ENCODE measurements around the gene PCGF3.
"Not testable (repeated sequence)": the region's sequence is repeated elsewhere in the genome, so short reads cannot be mapped to it uniquely, and the experiment has no call there.

PCGF3 gene

GRCh38 chr4:771464-771863, 65.8 kb downstream of the PCGF3 start:
- Histone ChIP-seq H3K79me2 (ENCODE audit: control insufficient read depth, insufficient read depth, low read length, unreplicated experiment) (peaks cover 61% of the 10 kb centered on the region), H3K4me3 (ENCODE audit: low read depth, low read length) (no peak overlapping the region), H3K27ac (ENCODE audit: low read depth, low read length) (no peak overlapping the region), H3K4me1 (ENCODE audit: control insufficient read depth, insufficient read depth, low read length, unreplicated experiment) (peaks cover 5% of the 10 kb centered on the region), H3K36me3 (ENCODE audit: insufficient read depth, low read length) (peaks cover 32% of the 10 kb centered on the region), H2AFZ (ENCODE audit: low read length, unreplicated experiment) (no peak overlapping the region), H3K27me3 (ENCODE audit: insufficient read depth, low read length) (no peaks in the 10 kb centered on the region)

GRCh38 chr4:772118-772517, 66.5 kb downstream of the PCGF3 start:
- Histone ChIP-seq H3K27ac (ENCODE audit: low read depth, low read length) (no peak overlapping the region; the same call in 1 of the 2 replicates), H3K4me3 (ENCODE audit: low read depth, low read length) (no peak overlapping the region), H2AFZ (ENCODE audit: low read length, unreplicated experiment) (no peak overlapping the region), H3K36me3 (ENCODE audit: insufficient read depth, low read length) (peaks cover 33% of the 10 kb centered on the region), H3K79me2 (ENCODE audit: control insufficient read depth, insufficient read depth, low read length, unreplicated experiment) (peaks cover 67% of the 10 kb centered on the region), H3K4me1 (ENCODE audit: control insufficient read depth, insufficient read depth, low read length, unreplicated experiment) (peaks cover 5% of the 10 kb centered on the region), H3K27me3 (ENCODE audit: insufficient read depth, low read length) (no peaks in the 10 kb centered on the region)

- Histone ChIP-seq H3K36me3 (ENCODE audit: insufficient read depth, low read length) (peaks cover 40% of the 10 kb centered on the region), H3K27ac (ENCODE audit: low read depth, low read length) (no peak overlapping the region), H2AFZ (ENCODE audit: low read length, unreplicated experiment) (no peak overlapping the region), H3K27me3 (ENCODE audit: insufficient read depth, low read length) (no peaks in the 10 kb centered on the region), H3K4me1 (ENCODE audit: control insufficient read depth, insufficient read depth, low read length, unreplicated experiment) (peaks cover 5% of the 10 kb centered on the region), H3K4me3 (ENCODE audit: low read depth, low read length) (no peak overlapping the region), H3K79me2 (ENCODE audit: control insufficient read depth, insufficient read depth, low read length, unreplicated experiment) (peaks cover 73% of the 10 kb centered on the region)
These were observed 67.1 kb downstream of the PCGF3 start for GRCh38 chr4:772776-773175.

DNA sequence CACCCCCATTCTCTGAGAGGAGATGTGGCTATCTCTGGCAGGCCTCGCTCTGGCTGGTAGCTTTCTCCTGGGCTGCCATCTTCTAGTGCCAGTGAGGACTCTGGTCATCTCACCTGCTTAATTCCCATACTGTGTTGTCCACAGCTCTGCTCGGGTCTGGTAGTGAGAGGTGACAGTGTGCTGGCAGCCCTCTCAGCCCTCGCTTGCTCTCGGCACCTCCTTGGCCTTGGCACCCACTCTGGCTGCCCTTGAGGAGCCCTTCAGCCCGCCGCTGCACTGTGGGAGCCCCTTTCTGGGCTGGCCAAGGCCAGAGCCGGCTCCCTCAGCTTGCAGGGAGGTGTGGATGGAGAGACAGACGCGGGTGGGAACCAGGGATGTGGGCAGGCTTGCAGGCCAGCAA, 67.6 kb downstream of the PCGF3 start:
- Histone ChIP-seq H3K27ac (ENCODE audit: low read depth, low read length) (no peak overlapping the region), H3K36me3 (ENCODE audit: insufficient read depth, low read length) (peaks cover 44% of the 10 kb centered on the region)

GRCh38 chr4:774419-775092, 68.9 kb downstream of the PCGF3 start:
- H3K4me1 ChIP-seq (ENCODE audit: control insufficient read depth, insufficient read depth, low read length, unreplicated experiment); H3K27me3 ChIP-seq (ENCODE audit: insufficient read depth, low read length); H3K27ac ChIP-seq (ENCODE audit: low read depth, low read length); H2AFZ ChIP-seq (ENCODE audit: low read length, unreplicated experiment); H3K4me3 ChIP-seq (ENCODE audit: low read depth, low read length): not testable (repeated sequence)
- Histone ChIP-seq H3K79me2 (ENCODE audit: control insufficient read depth, insufficient read depth, low read length, unreplicated experiment) (peaks cover 82% of the 10 kb centered on the region), H3K36me3 (ENCODE audit: insufficient read depth, low read length) (peaks cover 46% of the 10 kb centered on the region)

More for the DNA sequence above, 67.6 kb downstream of the PCGF3 start:
- peaks cover 5% of the 10 kb centered on the region for H3K4me1 ChIP-seq (ENCODE audit: control insufficient read depth, insufficient read depth, low read length, unreplicated experiment)
- H2AFZ ChIP-seq (ENCODE audit: low read length, unreplicated experiment) = no peak overlapping the region
- peaks cover 77% of the 10 kb centered on the region for H3K79me2 ChIP-seq (ENCODE audit: control insufficient read depth, insufficient read depth, low read length, unreplicated experiment)
- H3K27me3 ChIP-seq (ENCODE audit: insufficient read depth, low read length) = no peaks in the 10 kb centered on the region
- H3K4me3 ChIP-seq (ENCODE audit: low read depth, low read length) = no peak overlapping the region

GRCh38 chr4:775485-775884, 69.9 kb downstream of the PCGF3 start:
- H3K27ac ChIP-seq (ENCODE audit: low read depth, low read length); H3K4me3 ChIP-seq (ENCODE audit: low read depth, low read length); H3K27me3 ChIP-seq (ENCODE audit: insufficient read depth, low read length); H2AFZ ChIP-seq (ENCODE audit: low read length, unreplicated experiment): not testable (repeated sequence)
- Histone ChIP-seq H3K79me2 (ENCODE audit: control insufficient read depth, insufficient read depth, low read length, unreplicated experiment) (peaks cover 83% of the 10 kb centered on the region), H3K4me1 (ENCODE audit: control insufficient read depth, insufficient read depth, low read length, unreplicated experiment) (peaks cover 16% of the 10 kb centered on the region), H3K36me3 (ENCODE audit: insufficient read depth, low read length) (peaks cover 50% of the 10 kb centered on the region)

DNA sequence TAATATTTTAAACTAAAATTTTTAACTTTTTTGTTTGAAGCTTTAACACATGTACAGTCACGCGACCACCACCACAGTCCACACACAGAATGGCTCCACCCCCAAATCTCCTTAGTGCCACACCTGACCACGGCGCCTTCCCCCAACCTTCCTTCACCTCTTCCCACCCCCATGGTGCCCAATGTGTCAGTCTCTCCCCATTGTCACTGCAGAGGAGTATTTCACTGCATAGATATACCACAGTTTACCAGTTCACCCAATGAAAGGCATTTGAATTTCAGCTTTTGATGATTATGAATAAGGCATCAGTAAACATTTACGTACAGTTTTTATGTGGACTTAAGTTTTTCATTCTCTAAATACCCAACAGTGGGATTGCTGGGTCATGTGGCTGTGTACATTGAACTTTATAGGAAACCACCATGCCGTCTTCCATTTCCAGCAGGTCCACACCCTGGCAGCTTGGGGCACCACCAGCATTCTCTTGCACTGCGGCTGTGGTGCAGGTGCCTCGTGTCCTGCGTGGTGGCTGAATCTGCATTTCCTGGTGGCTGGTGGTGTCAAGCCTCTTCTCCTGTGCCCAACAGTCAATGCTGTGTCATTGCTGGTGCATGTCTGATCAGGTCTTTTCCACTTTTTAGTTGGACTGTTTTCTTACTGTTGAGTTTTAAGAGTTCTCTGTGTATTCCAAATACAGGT, 71.3 kb downstream of the PCGF3 start:
- Histone ChIP-seq H3K4me3 (ENCODE audit: low read depth, low read length) (no peak overlapping the region), H3K79me2 (ENCODE audit: control insufficient read depth, insufficient read depth, low read length, unreplicated experiment) (peaks cover 85% of the 10 kb centered on the region), H3K27ac (ENCODE audit: low read depth, low read length) (no peak overlapping the region), H3K4me1 (ENCODE audit: control insufficient read depth, insufficient read depth, low read length, unreplicated experiment) (peaks cover 14% of the 10 kb centered on the region), H2AFZ (ENCODE audit: low read length, unreplicated experiment) (no peak overlapping the region), H3K36me3 (ENCODE audit: insufficient read depth, low read length) (peaks cover 50% of the 10 kb centered on the region), H3K27me3 (ENCODE audit: insufficient read depth, low read length) (no peaks in the 10 kb centered on the region)

GRCh38 chr4:777520-778262, 72.1 kb downstream of the PCGF3 start:
- H3K79me2 ChIP-seq (ENCODE audit: control insufficient read depth, insufficient read depth, low read length, unreplicated experiment) = peaks cover 82% of the 10 kb centered on the region
- no peak overlapping the region for H2AFZ ChIP-seq (ENCODE audit: low read length, unreplicated experiment)
- H3K4me3 ChIP-seq (ENCODE audit: low read depth, low read length) = no peak overlapping the region
- no peak overlapping the region for H3K27ac ChIP-seq (ENCODE audit: low read depth, low read length)
- H3K27me3 ChIP-seq (ENCODE audit: insufficient read depth, low read length) = no peaks in the 10 kb centered on the region
- H3K36me3 ChIP-seq (ENCODE audit: insufficient read depth, low read length) = peaks cover 50% of the 10 kb centered on the region
- peaks cover 18% of the 10 kb centered on the region for H3K4me1 ChIP-seq (ENCODE audit: control insufficient read depth, insufficient read depth, low read length, unreplicated experiment)

DNA sequence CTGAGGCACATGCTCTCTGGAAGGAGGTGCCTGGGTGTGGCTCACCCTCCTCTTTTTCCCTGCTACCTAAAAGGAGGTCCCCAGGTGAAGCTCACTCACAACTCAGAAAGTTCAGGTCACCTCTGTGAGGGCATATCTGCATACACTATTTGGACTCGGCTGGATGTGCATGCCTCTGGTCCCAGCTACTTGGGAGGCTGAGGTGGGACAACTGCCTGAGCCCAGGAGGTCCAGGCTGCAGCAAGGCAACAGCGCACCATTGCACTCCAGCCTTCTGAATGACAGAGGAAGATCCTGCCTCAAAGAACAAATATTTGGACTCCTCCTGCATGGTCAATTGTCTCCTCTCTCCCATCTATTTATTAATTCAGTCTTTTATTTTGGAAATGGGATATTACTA, 73.9 kb downstream of the PCGF3 start:
- peaks cover 18% of the 10 kb centered on the region for H3K4me1 ChIP-seq (ENCODE audit: control insufficient read depth, insufficient read depth, low read length, unreplicated experiment)
- peaks cover 46% of the 10 kb centered on the region for H3K36me3 ChIP-seq (ENCODE audit: insufficient read depth, low read length)
- H3K4me3 ChIP-seq (ENCODE audit: low read depth, low read length) = peak overlapping the region; percentile 100; the same call in 1 of the 2 replicates
- peaks cover 65% of the 10 kb centered on the region for H3K79me2 ChIP-seq (ENCODE audit: control insufficient read depth, insufficient read depth, low read length, unreplicated experiment)
- H3K27me3 ChIP-seq (ENCODE audit: insufficient read depth, low read length) = no peaks in the 10 kb centered on the region
- H3K27ac ChIP-seq (ENCODE audit: low read depth, low read length) = no peak overlapping the region
- H2AFZ ChIP-seq (ENCODE audit: low read length, unreplicated experiment) = no peak overlapping the region

GRCh38 chr4:780255-780654, 74.6 kb downstream of the PCGF3 start:
- H3K27me3 ChIP-seq (ENCODE audit: insufficient read depth, low read length); H2AFZ ChIP-seq (ENCODE audit: low read length, unreplicated experiment): not testable (repeated sequence)
- H3K4me3 ChIP-seq (ENCODE audit: low read depth, low read length) = peak overlapping the region; percentile 100
- H3K79me2 ChIP-seq (ENCODE audit: control insufficient read depth, insufficient read depth, low read length, unreplicated experiment) = peaks cover 58% of the 10 kb centered on the region
- 0 out of 2 replicates have a peak overlapping the region, but pooled peaks have one; percentile 80 for H3K27ac ChIP-seq (ENCODE audit: low read depth, low read length)
- H3K4me1 ChIP-seq (ENCODE audit: control insufficient read depth, insufficient read depth, low read length, unreplicated experiment) = peaks cover 18% of the 10 kb centered on the region
- H3K36me3 ChIP-seq (ENCODE audit: insufficient read depth, low read length) = peaks cover 39% of the 10 kb centered on the region
